ENCODE results near the gene PCBD2.
"Not testable (repeated sequence)": the region's sequence is repeated elsewhere in the genome, so short reads cannot be mapped to it uniquely, and the experiment has no call there.

The PCBD2 gene

GRCh38 chr5:134904610-134905245 lies at the start of gene PCBD2:
TSS of gene PCBD2 (plus strand) at chr5:134905131. CDS start at chr5:134905140, 9 bp downstream.
- DNase-seq (ENCODE audit: low spot score) = peak; percentile 91
- TF ChIP-seq CTCF (IDR thresholded peaks at IDR 0.05; ENCODE audit: extremely low read depth, missing control alignments) = peak; percentile 94

GRCh38 chr5:134856465-134856864 lies 48.5 kb upstream of the PCBD2 start:
- DNase-seq (ENCODE audit: low spot score) = not testable (repeated sequence)

GRCh38 chr5:134857401-134857800 lies 47.5 kb upstream of the PCBD2 start:
- DNase-seq (ENCODE audit: low spot score) = no peak
- TF ChIP-seq CTCF (IDR thresholded peaks at IDR 0.05; ENCODE audit: extremely low read depth, missing control alignments) = no peak

- TF ChIP-seq CTCF (IDR thresholded peaks at IDR 0.05; ENCODE audit: extremely low read depth, missing control alignments) = no peak
Measured at GRCh38 chr5:134864707-134865106, 40.2 kb upstream of the PCBD2 start.

GRCh38 chr5:134873494-134873893 lies 31.4 kb upstream of the PCBD2 start:
- DNase-seq (ENCODE audit: low spot score) = no peak

More at GRCh38 chr5:134864707-134865106, 40.2 kb upstream of the PCBD2 start:
- DNase-seq (ENCODE audit: low spot score) = no peak

GRCh38 chr5:134873987-134874830 lies 30.7 kb upstream of the PCBD2 start, which contains the start of gene TXNDC15:
TSS of gene TXNDC15 (plus strand) at chr5:134874371. CDS start at chr5:134874428, 57 bp downstream.
- peak; percentile 92 for DNase-seq (ENCODE audit: low spot score)
- TF ChIP-seq CTCF (IDR thresholded peaks at IDR 0.05; ENCODE audit: extremely low read depth, missing control alignments) = no peak

More at GRCh38 chr5:134873494-134873893, 31.4 kb upstream of the PCBD2 start:
- TF ChIP-seq CTCF (IDR thresholded peaks at IDR 0.05; ENCODE audit: extremely low read depth, missing control alignments) = no peak

GRCh38 chr5:134874831-134875655 lies 29.9 kb upstream of the PCBD2 start:
- TF ChIP-seq CTCF (IDR thresholded peaks at IDR 0.05; ENCODE audit: extremely low read depth, missing control alignments) = no peak
- DNase-seq (ENCODE audit: low spot score) = peak; percentile 59

All from GM20000 (cell line).